Immature natural killer cell (primary cell): Measurements from ENCODE around the gene CKMT1A. TPM values are rescaled to one million over a fixed set of nuclear protein-coding genes. Genes with fewer than 3 reads are reported as not detected.
"Not testable (repeated sequence)": the region's sequence is repeated elsewhere in the genome, so short reads cannot be mapped to it uniquely, and the experiment has no call there.

Source experiments
- DNase-seq, 3 donors: peaks; one replicate each; pipeline ENCODE4 v3.0.0; 2022; ENCODE audit warnings: mixed read lengths in 1 of 3
- H3K27ac Mint-ChIP-seq, 6 donors: one replicate each; pipeline ENCODE4 v1.8.0; 2020; ENCODE audit warnings: mixed read lengths in 6 of 6, mild to moderate bottlenecking in 5 of 6, inconsistent platforms in 4 of 6, moderate library complexity in 3 of 6
- H3K27me3 Mint-ChIP-seq, 3 donors: one replicate each; pipeline ENCODE4 v1.8.0; 2020 to 2021; ENCODE audit warnings: low read depth in 3 of 3, mild to moderate bottlenecking in 3 of 3, mixed read lengths in 3 of 3, moderate library complexity in 3 of 3, inconsistent platforms in 1 of 3
- H3K36me3 Mint-ChIP-seq, 3 donors: one replicate each; pipeline ENCODE4 v1.8.0; 2020; ENCODE audit warnings: mixed read lengths in 3 of 3, inconsistent platforms in 2 of 3, mild to moderate bottlenecking in 2 of 3
- H3K4me1 Mint-ChIP-seq, 2 donors: one replicate each; pipeline ENCODE4 v1.8.0; 2020; ENCODE audit warnings: inconsistent platforms in 2 of 2, mild to moderate bottlenecking in 2 of 2, mixed read lengths in 2 of 2, moderate library complexity in 1 of 2
- H3K4me3 Mint-ChIP-seq, 5 donors: one replicate each; pipeline ENCODE4 v1.8.0; 2020; ENCODE audit warnings: mild to moderate bottlenecking in 5 of 5, mixed read lengths in 5 of 5, inconsistent platforms in 3 of 5, moderate library complexity in 3 of 5
- H3K9me3 Mint-ChIP-seq, 6 donors: one replicate each; pipeline ENCODE4 v1.8.0; 2020; ENCODE audit warnings: mild to moderate bottlenecking in 6 of 6, mixed read lengths in 6 of 6, inconsistent platforms in 4 of 6, moderate library complexity in 3 of 6
- polyA plus RNA-seq, 3 donors: library from polyadenylated mRNA; unstranded; fragments of 300-500 nt; fragmentation: Illumina TruSeq; gene quantifications; one replicate each; pipeline ENCODE4 v1.2.3, GENCODE V29; 2021

CKMT1A gene
- polyA plus RNA-seq, 3 donors from 2014 or later: not detected

GRCh38 chr15:43723151-43723550 lies 29.5 kb downstream of the CKMT1A start:
- no peaks in the 10 kb centered on the region for H3K4me1 Mint-ChIP-seq
- H3K4me3 Mint-ChIP-seq: no peak overlapping the region
- H3K36me3 Mint-ChIP-seq: no peaks in the 10 kb centered on the region
- H3K27me3 Mint-ChIP-seq: peaks cover 3 to 9% (median 5%) of the 10 kb centered on the region in 3 donors
- no peak for DNase-seq
- no peak overlapping the region for H3K27ac Mint-ChIP-seq
- H3K9me3 Mint-ChIP-seq: no peaks in the 10 kb centered on the region

DNA sequence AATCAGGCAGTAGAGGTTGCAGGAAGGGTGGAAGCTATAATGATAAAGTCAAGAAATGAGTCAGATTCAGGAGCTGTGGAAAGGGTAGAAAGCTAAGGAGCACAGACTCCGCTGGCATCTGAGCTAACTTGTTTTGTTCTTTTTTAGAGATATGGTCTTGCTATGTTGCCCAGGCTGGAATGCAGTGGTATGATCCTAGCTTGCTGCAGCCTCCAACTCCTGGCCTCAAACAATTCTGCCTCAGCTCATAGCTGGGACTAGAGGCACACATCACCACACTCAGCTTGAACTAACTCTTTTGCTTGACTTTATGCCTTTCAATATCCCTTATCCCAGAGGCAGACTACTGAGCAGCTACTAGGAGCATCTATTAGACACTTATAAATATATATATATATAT lies 32.6 kb downstream of the CKMT1A start:
- DNase-seq, H3K27ac Mint-ChIP-seq, H3K4me3 Mint-ChIP-seq, H3K4me1 Mint-ChIP-seq, H3K9me3 Mint-ChIP-seq, H3K36me3 Mint-ChIP-seq: not testable (repeated sequence)
- H3K27me3 Mint-ChIP-seq: peaks cover 2 to 11% (median 2%) of the 10 kb centered on the region in 3 donors

- not testable (repeated sequence) for H3K4me1 Mint-ChIP-seq, H3K9me3 Mint-ChIP-seq, H3K36me3 Mint-ChIP-seq, H3K4me3 Mint-ChIP-seq, H3K27ac Mint-ChIP-seq, H3K27me3 Mint-ChIP-seq, DNase-seq
Measured at GRCh38 chr15:43728053-43728725, 34.5 kb downstream of the CKMT1A start.

DNA sequence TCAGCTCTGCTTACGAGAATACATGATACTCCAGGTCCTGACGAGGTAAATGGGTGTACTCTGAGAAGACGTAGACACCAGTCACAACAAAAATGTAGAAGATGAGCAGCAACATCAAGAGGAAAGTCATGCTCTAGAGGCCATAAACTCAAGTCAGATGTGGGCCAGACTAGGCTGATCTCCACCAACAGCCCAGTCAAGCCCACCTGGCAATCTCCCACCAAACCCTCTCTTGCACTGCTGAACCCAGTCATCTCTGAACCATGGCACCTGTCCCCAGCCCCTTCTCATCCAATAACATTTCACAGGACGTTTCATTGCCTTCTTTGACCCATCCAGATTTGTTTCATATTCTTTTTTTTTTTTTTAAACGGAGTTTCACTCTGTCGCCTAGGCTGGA lies 41.8 kb downstream of the CKMT1A start:
- Mint-ChIP-seq H3K4me1 (peaks cover 0 to 6% of the 10 kb centered on the region in 2 donors), H3K36me3 (peaks cover 0 to 4% (median 0%) of the 10 kb centered on the region in 3 donors), H3K4me3 (no peak overlapping the region), H3K9me3 (no peaks in the 10 kb centered on the region), H3K27ac (no peak overlapping the region), H3K27me3 (peaks cover 0 to 4% (median 2%) of the 10 kb centered on the region in 3 donors)
- DNase-seq: no peak

- H3K27ac Mint-ChIP-seq: peak within 1 kb of the TSS; percentile 90 to 99 (median 98)
Measured at GRCh38 chr15:43746245-43746902, 52.7 kb downstream of the CKMT1A start, which contains the start of gene PDIA3. Gene PDIA3 (plus strand): TSS chr15:43746438. CDS start chr15:43746540, 102 bp downstream.

GRCh38 chr15:43746903-43747309 lies 53.2 kb downstream of the CKMT1A start:
- Mint-ChIP-seq H3K4me3 (peak overlapping the region; percentile 89 to 98 (median 93)), H3K27me3 (peaks cover 7 to 28% (median 11%) of the 10 kb centered on the region in 3 donors), H3K4me1 (peaks cover 45 to 50% of the 10 kb centered on the region in 2 donors), H3K27ac (peak overlapping the region; percentile 90 to 99 (median 98))
- not testable (repeated sequence) for H3K9me3 Mint-ChIP-seq, DNase-seq, H3K36me3 Mint-ChIP-seq

More at GRCh38 chr15:43746245-43746902, 52.7 kb downstream of the CKMT1A start, which contains the start of gene PDIA3:
- not testable (repeated sequence) for H3K36me3 Mint-ChIP-seq, H3K9me3 Mint-ChIP-seq
- Mint-ChIP-seq H3K27me3 (peaks cover 7 to 28% (median 11%) of the 10 kb centered on the region in 3 donors), H3K4me3 (peak within 1 kb of the TSS; percentile 89 to 98 (median 93)), H3K4me1 (peaks cover 39 to 45% of the 10 kb centered on the region in 2 donors)
- peak; percentile 92 to 94 (median 94) for DNase-seq

GRCh38 chr15:43748376-43748775 lies 54.7 kb downstream of the CKMT1A start:
- H3K27me3 Mint-ChIP-seq: peaks cover 9 to 28% (median 11%) of the 10 kb centered on the region in 3 donors
- DNase-seq: peak in 2 of 3 donors; percentile 14 to 30
- peak overlapping the region; percentile 89 to 98 (median 93) for H3K4me3 Mint-ChIP-seq
- no peaks in the 10 kb centered on the region for H3K9me3 Mint-ChIP-seq
- H3K4me1 Mint-ChIP-seq: peaks cover 58 to 65% of the 10 kb centered on the region in 2 donors
- peak overlapping the region; percentile 89 to 99 (median 96) for H3K27ac Mint-ChIP-seq
- H3K36me3 Mint-ChIP-seq: no peaks in the 10 kb centered on the region

Other genes with a start within 250 kb of the CKMT1A start
- gene TP53BP1, start 200.7 kb upstream of the CKMT1A start, polyA plus RNA-seq: 1 to 10 TPM in 2 of 3 donors, under 1 TPM in 1; 0.55 to 7.8 (median 3.0) TPM
- under 1 TPM in 2 of 3 donors, not detected in 1; 0.04 to 0.07 TPM for gene MAP1A, start 176.3 kb upstream of the CKMT1A start, polyA plus RNA-seq
- 1 to 10 TPM; 4.9 to 7.5 (median 7.1) TPM for gene PPIP5K1, start 103.7 kb upstream of the CKMT1A start, polyA plus RNA-seq
- not detected for gene CKMT1B, start 99.8 kb upstream of the CKMT1A start, polyA plus RNA-seq
- gene STRC, start 75.1 kb upstream of the CKMT1A start, polyA plus RNA-seq: not detected
- gene CATSPER2, start 45.0 kb upstream of the CKMT1A start, polyA plus RNA-seq: under 1 TPM in 2 of 3 donors, not detected in 1; 0.34 to 0.80 TPM
- 100 to 1,000 TPM; 394 to 690 (median 654) TPM for gene PDIA3, start 52.6 kb downstream of the CKMT1A start, polyA plus RNA-seq
- gene ELL3, start 83.1 kb downstream of the CKMT1A start, polyA plus RNA-seq: 1 to 10 TPM in 1 of 3 donors, under 1 TPM in 1, not detected in 1; 0.78 to 1.4 TPM
- 1,000 to 10,000 TPM; 1,924 to 3,752 (median 2,420) TPM for gene SERF2, start 98.5 kb downstream of the CKMT1A start, polyA plus RNA-seq
- gene SERINC4, start 106.4 kb downstream of the CKMT1A start, polyA plus RNA-seq: 1 to 10 TPM in 2 of 3 donors, under 1 TPM in 1; 0.72 to 3.4 (median 1.3) TPM
- 10 to 100 TPM in 2 of 3 donors, 1 to 10 TPM in 1; 4.1 to 20.3 (median 10.0) TPM for gene HYPK, start 106.7 kb downstream of the CKMT1A start, polyA plus RNA-seq
- 10 to 100 TPM in 2 of 3 donors, 1 to 10 TPM in 1; 6.7 to 21.3 (median 10.4) TPM for gene MFAP1, start 130.8 kb downstream of the CKMT1A start, polyA plus RNA-seq
- gene WDR76, start 133.1 kb downstream of the CKMT1A start, polyA plus RNA-seq: 1 to 10 TPM; 8.3 to 8.9 (median 8.6) TPM